Renal pelvis (tissue), 4 donors: Measurements from ENCODE around the gene PTPN6. TPM values are rescaled to one million over a fixed set of nuclear protein-coding genes. Genes with fewer than 3 reads are reported as not detected.

Experiments
- DNase-seq: peaks from one replicate; pipeline ENCODE4 v3.0.0-alpha.2; 2013
- polyA plus RNA-seq, 3 donors: library from polyadenylated mRNA; unstranded; fragments of 120-200 nt; gene quantifications; one replicate each; pipeline ENCODE4 v1.2.1, GENCODE V29; 2013; ENCODE audit not compliant: insufficient read length in 3 of 3

Gene PTPN6
- polyA plus RNA-seq, 3 donors = 21.1 to 25.2 (median 25.1) TPM

GRCh38 chr12:6938353-6939190, 12.6 kb upstream of the PTPN6 start:
- no peak for DNase-seq

DNA sequence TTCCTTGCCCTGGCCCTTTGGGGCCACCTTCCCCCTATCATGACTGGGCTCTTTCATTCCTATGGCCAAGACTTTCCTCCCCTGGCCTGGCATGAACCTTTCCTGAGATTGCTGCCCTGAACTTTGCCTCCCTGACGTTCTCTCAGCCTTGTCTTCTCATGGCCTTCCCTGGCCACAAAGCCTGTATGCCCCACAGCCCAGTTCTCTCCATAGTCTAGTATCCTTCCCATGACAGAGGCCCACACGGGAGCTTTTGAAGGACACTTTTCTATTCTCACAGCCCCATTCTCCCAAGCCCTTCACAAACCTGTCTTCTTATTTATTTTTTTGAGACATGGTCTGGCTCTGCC, 12.0 kb upstream of the PTPN6 start:
- no peak for DNase-seq

- DNase-seq = no peak
Observed at GRCh38 chr12:6941267-6941666, 9.9 kb upstream of the PTPN6 start.

DNA sequence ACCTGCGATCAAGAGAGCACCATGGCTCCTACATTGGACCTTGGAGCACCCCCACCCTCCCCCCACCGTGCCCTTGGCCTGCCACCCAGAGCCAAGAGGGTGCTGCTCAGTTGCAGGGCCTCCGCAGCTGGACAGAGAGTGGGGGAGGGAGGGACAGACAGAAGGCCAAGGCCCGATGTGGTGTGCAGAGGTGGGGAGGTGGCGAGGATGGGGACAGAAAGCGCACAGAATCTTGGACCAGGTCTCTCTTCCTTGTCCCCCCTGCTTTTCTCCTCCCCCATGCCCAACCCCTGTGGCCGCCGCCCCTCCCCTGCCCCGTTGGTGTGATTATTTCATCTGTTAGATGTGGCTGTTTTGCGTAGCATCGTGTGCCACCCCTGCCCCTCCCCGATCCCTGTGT, 9.4 kb upstream of the PTPN6 start:
- DNase-seq = no peak

DNA sequence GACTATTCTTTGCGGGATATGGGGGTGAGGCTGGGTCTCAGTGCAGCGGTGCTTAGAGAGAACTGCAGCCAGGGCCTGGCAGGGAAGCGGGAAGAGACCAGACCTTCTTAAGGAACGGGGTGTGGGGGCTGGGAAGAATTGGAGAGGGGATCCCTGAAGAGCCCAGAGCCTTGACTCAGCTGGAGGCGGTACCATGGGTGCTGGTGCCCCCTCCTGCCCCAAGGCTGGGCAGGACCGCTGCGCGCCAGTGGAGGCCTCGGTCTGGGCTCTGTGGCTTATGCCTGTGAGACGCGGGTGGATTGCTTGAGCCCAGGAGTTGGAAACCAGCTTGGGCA, 8.9 kb upstream of the PTPN6 start:
- no peak for DNase-seq

DNA sequence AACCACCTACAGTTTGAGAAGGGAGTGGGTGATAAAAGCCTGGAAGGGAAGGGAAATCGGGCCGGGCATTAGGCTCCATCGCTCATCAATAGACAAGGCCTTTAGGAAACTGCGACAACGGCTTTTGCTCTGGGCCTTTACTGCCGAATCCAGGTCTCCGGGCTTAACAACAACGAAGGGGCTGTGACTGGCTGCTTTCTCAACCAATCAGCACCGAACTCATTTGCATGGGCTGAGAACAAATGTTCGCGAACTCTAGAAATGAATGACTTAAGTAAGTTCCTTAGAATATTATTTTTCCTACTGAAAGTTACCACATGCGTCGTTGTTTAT, 7.8 kb upstream of the PTPN6 start:
- peak; percentile 92 for DNase-seq

- DNase-seq = peak; percentile 92
Observed at GRCh38 chr12:6943722-6944380, 7.3 kb upstream of the PTPN6 start, which contains the start of the genes C12orf57 and RNU7-1. C12orf57 (plus strand) TSS chr12:6944022; CDS start chr12:6944122, 100 bp downstream. RNU7-1 (plus strand) TSS chr12:6943816.

DNA sequence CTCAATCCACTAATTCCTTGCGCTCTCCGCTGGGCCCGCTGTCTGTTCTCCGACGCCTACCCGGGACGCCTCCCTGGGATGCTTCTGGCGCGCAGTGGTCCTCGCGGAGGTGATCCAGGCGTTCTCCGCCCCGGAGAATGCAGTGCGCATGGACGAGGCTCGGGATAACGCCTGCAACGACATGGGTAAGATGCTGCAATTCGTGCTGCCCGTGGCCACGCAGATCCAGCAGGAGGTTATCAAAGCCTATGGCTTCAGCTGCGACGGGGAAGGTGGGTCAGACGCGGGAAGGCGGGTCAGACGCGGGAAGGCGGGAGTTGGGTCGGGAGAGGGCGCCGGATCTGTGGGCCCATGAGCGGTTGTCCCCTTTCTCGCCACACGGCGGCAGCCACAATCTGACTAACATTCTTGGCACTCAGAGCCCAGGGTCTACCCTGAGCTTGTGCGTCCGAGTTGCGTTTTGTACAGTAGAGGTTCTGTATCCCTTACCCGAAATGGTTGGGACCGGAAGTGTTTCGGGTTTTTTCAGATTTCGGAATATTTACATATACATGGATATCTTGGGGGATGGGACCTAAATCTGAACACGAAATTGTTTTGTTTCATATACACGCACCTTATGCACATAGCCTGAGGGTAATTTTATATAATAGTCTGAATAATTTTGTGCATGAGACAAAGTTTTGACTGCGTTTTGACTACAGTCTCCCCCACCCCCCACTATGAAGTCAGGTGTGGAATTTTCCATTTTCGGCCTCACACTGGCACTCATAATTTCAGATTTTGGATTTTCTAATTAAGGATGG, 6.6 kb upstream of the PTPN6 start:
- DNase-seq = peak; percentile 94

DNA sequence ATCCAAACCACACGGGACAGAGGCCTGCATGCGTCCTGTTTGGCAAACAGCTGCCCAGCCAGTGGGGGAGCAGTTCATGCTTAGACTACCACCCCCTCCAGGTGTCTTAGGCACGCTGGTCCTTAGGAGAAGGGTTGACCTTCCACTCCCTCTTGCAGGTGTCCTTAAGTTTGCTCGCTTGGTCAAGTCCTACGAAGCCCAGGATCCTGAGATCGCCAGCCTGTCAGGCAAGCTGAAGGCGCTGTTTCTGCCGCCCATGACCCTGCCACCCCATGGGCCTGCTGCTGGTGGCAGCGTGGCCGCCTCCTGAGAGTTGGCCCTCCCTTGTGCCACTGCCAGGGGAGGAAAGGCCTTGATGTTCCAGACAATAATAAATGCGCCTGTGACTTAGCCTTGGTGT, 5.5 kb upstream of the PTPN6 start:
- no peak for DNase-seq

DNA sequence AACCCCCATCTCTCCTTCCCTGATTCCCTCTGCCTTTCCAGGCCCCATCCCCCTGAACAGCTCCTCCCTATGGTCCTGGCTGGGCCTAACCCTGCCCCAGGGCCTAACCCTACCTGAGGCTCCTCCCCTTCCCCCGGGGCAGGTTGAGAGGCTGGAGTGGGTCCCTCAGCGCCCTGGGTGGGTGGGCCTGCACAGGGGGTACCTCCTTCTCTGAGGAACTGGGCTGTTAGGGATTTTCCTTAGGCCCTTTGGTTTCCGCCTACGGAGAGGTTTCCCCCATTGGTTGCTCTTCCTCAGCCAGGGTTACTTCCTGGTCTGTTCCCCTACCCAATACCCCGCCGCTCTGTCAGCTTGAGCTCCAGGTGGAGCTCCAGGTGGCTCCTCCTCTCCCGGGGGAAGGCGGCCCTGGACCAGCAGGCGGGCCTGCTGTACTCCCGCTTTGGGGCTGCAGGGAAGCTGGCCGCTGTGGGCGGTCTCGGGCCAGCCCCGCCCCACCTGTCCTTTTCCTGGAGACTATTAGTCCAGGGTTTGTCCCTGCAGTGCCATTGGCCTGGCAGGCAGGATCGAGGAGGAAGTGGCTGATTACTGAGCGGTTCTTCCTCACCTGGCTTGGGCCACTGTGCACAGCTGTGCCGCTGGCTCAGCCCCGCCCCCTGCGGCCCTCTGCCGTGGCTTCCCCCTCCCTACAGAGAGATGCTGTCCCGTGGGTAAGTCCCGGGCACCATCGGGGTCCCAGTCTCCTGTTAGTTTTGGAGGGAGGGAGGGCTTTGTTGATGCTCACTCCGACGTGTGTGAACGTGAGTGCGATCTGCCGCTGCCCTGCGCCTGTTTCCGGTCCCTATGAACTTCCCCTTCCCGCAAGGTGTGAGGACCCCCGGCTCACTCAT, 4.9 kb upstream of the PTPN6 start:
- DNase-seq = peak; percentile 90

- no peak for DNase-seq
Observed at GRCh38 chr12:6946920-6947374, 4.2 kb upstream of the PTPN6 start.

DNA sequence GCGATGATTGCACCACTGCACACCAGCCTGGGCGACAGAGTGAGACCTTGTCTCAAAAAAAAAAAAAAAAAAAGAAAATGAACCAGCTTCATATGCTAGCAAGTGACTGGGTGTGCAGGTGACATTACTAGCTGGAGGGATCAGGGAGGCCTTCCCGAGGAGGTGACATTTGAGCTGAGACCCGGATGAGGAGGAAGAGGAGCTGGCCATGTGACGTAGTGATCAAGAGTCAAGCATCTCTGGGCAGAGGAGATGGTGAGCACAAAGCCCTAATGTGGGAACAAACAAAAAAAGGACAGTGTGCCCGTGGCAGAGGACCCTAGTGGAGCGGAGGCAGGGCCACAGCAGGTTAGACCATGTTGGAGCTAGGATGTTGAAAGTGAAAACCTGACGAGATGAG, 3.5 kb upstream of the PTPN6 start:
- no peak for DNase-seq

DNA sequence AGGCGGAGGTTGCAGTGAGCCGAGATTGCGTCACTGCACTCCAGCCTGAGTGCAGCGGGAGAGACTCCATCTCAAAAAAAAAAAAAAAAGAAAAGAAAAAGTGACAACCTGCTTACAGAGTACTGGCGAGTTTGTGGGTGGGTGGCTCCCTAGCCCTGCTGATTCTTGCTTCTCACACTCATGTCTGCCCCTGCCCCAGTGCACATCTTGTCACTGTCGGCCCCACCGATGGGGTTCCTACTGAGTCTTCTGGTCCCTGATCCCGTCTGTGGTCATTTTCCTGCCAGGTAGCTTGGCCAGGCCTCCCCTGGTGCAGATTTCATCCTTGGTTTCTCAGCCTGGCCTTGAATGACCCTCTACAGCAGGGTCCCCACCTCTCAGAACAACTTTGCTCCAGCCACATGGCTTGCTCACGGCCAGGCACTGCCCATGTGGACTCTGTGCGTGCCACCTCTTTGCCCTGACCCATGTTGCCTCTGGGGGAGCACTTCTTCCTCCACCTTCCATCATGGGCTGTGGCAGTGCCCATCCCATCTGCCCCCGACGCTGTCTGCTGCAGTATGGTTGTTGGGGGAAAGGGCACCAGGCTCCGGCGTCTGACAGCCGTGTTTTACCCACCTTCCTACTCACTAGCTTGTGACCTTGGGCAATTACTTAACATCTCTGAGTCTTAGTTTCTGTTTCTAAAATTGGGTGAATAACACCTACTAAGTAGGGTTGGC, 2.1 kb upstream of the PTPN6 start:
- DNase-seq = no peak

GRCh38 chr12:6950401-6950801, 755 bp upstream of the PTPN6 start:
- no peak for DNase-seq

DNA sequence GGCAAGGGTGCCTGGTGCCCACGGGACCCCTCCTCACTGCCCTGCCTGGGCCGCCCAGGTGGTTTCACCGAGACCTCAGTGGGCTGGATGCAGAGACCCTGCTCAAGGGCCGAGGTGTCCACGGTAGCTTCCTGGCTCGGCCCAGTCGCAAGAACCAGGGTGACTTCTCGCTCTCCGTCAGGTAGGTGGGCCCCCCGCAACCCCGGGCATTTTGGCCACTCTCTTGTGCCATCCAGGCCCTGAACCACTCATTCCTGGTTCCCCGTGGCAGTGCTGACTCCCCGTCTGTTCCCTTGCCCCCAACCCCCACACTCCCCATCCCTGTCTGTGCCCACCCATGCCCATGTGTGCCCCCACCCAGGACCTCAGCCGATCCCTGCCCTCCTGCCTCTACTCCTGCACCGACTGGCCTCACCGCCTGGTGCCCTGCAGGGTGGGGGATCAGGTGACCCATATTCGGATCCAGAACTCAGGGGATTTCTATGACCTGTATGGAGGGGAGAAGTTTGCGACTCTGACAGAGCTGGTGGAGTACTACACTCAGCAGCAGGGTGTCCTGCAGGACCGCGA, 480 bp downstream of the PTPN6 start:
- DNase-seq = no peak

DNA sequence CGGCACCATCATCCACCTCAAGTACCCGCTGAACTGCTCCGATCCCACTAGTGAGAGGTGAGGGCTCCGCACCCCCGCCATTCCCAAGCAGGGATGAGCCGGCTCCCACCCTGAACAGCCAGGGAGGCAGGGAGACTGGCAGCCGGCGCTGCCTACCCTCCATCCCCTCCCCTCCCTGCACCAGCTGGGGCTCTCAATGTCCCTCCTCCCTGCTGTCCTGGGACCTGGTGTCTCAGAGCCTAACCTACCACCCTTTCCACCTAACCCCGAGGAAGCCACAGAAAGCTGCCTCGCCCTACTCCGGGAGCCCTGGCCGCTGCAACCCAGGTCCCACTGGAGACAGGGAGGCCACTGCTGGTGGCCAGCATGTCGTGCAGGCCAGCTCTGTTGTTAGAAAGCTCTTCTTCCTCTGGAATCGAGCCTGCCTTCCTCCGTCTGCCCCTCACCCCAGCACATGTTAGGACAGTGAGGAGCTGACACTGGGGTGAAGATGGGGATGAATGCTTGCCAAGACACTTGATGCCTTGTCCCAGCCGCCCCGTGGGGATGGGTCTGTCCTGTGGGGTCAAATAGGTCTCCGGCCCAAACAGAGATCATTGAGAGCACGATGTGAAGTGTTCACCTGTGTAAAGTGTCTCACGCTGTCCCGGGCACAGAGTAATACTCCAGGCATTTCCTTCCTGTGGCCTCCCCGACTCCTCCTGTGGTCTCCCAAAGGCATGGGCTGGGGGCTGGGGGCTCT, 1.1 kb downstream of the PTPN6 start:
- DNase-seq = no peak

DNA sequence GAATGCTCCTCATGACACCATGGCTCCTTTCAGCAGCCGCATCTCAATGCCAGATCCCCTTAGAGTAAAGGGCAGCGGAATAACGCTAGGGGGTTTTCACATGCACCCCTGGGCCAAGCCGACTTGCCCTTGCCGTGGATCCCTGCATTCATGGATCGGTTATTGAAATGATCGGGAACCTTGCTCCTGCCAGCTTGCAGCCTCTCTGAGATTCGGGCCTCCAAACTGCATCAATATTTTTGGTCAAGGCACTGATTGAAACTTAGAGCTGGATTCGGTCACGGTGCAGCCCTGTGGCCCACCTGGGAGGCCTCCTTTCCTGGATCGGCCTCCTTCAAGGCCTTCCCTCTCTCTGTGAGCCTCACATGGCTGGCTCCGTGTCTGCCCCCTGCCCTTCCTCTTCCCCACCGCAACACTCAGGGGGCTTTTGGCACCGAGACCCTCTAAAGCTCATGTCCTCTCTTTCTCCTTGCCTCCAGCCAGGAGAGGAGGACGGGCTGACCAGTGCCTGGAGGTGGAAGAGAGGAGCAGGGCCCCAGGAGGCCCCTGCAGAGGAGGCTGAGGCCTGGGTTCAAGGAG, 1.8 kb downstream of the PTPN6 start:
- DNase-seq = no peak

GRCh38 chr12:6953442-6954315, 2.5 kb downstream of the PTPN6 start:
- DNase-seq = no peak
